ENCODE measurements around the gene NIM1K. TPM values are rescaled to one million over a fixed set of nuclear protein-coding genes. Genes with fewer than 3 reads are reported as not detected.

The NIM1K gene
- total RNA-seq, 1 donor from 2014 or later, result 0.75 TPM

DNA sequence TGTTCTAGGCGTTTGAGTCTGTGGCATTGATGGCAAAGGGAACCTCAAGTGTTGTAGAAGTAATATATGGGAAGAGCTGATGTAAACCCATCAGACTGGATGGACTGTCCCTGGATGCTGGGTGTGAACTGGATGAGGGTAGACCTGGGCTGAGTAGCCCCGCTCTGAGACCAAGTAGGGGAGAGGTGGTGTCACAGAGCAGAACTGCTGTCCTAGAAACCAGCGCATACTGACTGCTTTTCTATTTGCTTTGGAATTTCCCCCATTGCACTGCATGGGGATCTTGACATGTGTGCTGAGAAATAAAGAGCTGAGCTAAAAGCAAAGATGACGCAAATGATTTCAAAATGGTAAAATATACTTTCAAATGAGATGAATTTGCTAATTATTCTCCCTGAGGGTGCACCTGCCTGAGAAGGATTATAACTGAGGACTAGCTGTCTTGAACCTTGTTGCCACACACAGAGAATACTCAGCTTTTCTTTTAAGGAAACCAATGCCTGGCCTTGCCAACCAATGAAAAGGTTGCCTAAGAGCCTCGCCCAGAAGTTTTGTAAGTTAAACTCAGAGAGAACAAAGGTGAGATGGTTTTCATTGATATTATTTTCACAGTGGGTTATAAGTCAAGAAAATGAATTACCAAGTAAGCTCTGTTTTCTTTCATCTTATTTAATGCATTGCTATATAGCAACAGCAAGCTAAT lies 44.8 kb downstream of the NIM1K start:
- no peak overlapping the region for H3K4me3 ChIP-seq (ENCODE audit: low read depth, low read length)
- no peak for DNase-seq (ENCODE audit: low read depth)
- no peak for TF ChIP-seq CTCF (conservative IDR thresholded peaks at IDR 0.05; ENCODE audit: low read depth, low read length)

GRCh38 chr5:43242196-43242595 lies 50.2 kb downstream of the NIM1K start:
- DNase-seq (ENCODE audit: low read depth), result no peak
- TF ChIP-seq CTCF (conservative IDR thresholded peaks at IDR 0.05; ENCODE audit: low read depth, low read length), result no peak
- no peak overlapping the region for H3K4me3 ChIP-seq (ENCODE audit: low read depth, low read length)

DNA sequence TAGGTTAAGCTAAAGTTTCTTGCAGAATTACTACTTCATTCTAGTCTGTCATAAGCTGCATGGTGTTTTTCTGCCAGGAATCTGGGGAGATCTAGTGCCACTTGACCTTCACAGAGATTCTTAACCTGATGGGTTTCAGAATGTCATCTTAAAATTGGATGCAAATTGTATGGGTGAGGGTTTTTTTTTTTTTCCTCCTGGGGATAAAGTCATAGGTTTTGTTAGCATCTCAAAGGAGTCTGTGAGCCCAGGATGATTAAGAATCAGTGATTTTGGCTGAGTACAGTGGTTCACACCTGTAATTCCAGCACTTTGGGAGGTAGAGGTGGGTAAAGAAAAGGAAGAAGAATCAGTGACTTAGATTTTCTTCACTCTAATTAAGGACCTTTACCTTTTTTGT lies 51.2 kb downstream of the NIM1K start:
- TF ChIP-seq CTCF (conservative IDR thresholded peaks at IDR 0.05; ENCODE audit: low read depth, low read length), result no peak
- no peak overlapping the region for H3K4me3 ChIP-seq (ENCODE audit: low read depth, low read length)
- no peak for DNase-seq (ENCODE audit: low read depth)

DNA sequence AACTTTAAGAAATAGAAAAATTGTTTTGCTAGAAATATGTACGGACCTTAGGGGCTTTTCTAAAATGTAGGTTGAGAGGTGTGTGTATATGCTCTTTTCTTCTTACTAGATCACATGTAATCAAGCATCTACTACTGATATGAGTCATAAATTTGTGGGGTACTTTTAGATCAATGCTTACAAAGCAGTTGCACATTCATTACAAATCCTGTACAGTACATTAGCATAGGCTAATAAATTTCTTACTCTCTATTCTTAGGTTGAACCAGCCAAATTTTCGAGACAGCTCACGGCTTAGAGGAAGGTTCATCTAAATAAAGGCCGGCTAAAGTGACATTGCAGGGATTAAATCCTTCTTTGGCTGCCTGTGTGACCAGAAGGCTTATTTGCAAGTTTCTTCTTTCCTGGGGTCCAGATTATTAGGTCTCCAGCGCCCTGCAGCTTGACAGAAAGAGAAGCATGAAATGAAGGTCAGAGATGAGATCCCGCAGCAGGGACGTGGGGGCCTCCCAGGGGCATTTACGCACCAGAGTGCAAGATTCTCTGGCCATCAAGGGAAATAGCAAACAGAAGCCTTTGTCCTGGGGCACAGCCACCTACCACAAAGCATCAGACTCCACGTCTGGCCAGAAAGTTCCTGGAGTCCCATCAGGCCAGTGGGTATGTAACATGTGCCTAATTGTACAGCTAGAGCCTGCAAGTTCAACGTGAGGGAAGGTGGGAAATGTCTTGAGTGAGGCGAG lies 53.0 kb downstream of the NIM1K start:
- H3K4me3 ChIP-seq (ENCODE audit: low read depth, low read length), result no peak overlapping the region
- no peak for DNase-seq (ENCODE audit: low read depth)
- TF ChIP-seq CTCF (conservative IDR thresholded peaks at IDR 0.05; ENCODE audit: low read depth, low read length), result no peak

GRCh38 chr5:43245724-43246385 lies 53.8 kb downstream of the NIM1K start:
- no peak for DNase-seq (ENCODE audit: low read depth)
- no peak overlapping the region for H3K4me3 ChIP-seq (ENCODE audit: low read depth, low read length)

GRCh38 chr5:43251754-43252153 lies 59.7 kb downstream of the NIM1K start:
- no peak for DNase-seq (ENCODE audit: low read depth)
- TF ChIP-seq CTCF (conservative IDR thresholded peaks at IDR 0.05; ENCODE audit: low read depth, low read length), result no peak
- no peak overlapping the region for H3K4me3 ChIP-seq (ENCODE audit: low read depth, low read length)

More at GRCh38 chr5:43245724-43246385, 53.8 kb downstream of the NIM1K start:
- TF ChIP-seq CTCF (conservative IDR thresholded peaks at IDR 0.05; ENCODE audit: low read depth, low read length), result no peak

Data from epithelial cell of proximal tubule (primary cell).